H9 (cell line): ENCODE measurements around the gene ZNF33A. TPM values are rescaled to one million over a fixed set of nuclear protein-coding genes. Genes with fewer than 3 reads are reported as not detected.

Source experiments
- DNase-seq: peaks from one replicate; pipeline ENCODE4 v3.0.0-alpha.2; 2017
- H2AFZ ChIP-seq: one replicate; pipeline ENCODE4 v1.6.1; 2013; ENCODE audit warnings: mild to moderate bottlenecking, low read length, control low read depth, moderate library complexity
- H2AK5ac ChIP-seq: 2 replicates; pipeline ENCODE4 v1.6.1; 2013; ENCODE audit warnings: low read length, control low read depth, mixed read lengths; ENCODE audit not compliant: insufficient read length
- H2BK120ac ChIP-seq: one replicate; pipeline ENCODE4 v1.6.1; 2013; ENCODE audit warnings: low read depth, mild to moderate bottlenecking, low read length, control low read depth, inconsistent platforms; ENCODE audit not compliant: poor library complexity, severe bottlenecking
- H2BK12ac ChIP-seq: 2 replicates; pipeline ENCODE4 v1.6.1; 2013; ENCODE audit warnings: low read length, control low read depth, mixed read lengths, low read depth; ENCODE audit not compliant: insufficient read length
- H2BK15ac ChIP-seq: 2 replicates; pipeline ENCODE4 v1.6.1; 2013; ENCODE audit warnings: low read depth, low read length, control low read depth
- H2BK20ac ChIP-seq: one replicate; pipeline ENCODE4 v1.6.1; 2013; ENCODE audit warnings: low read depth, mild to moderate bottlenecking, low read length, control low read depth, inconsistent platforms; ENCODE audit not compliant: poor library complexity, severe bottlenecking
- H2BK5ac ChIP-seq: 2 replicates; pipeline ENCODE4 v1.6.1; 2013; ENCODE audit warnings: low read length, control low read depth, mixed read lengths; ENCODE audit not compliant: insufficient read length
- H3K14ac ChIP-seq: 2 replicates; pipeline ENCODE4 v1.6.1; 2013; ENCODE audit warnings: low read length, control low read depth; ENCODE audit not compliant: insufficient read depth
- H3K18ac ChIP-seq: 2 replicates; pipeline ENCODE4 v1.6.1; 2013; ENCODE audit warnings: low read depth, mild to moderate bottlenecking, mixed read lengths, low read length, control low read depth; ENCODE audit not compliant: insufficient read length
- H3K23ac ChIP-seq: 2 replicates; pipeline ENCODE4 v1.6.1; 2013; ENCODE audit warnings: low read length, control low read depth, mixed read lengths, low read depth; ENCODE audit not compliant: insufficient read length
- H3K23me2 ChIP-seq: 2 replicates; pipeline ENCODE4 v1.6.1; 2013; ENCODE audit warnings: low read depth, mild to moderate bottlenecking, mixed read lengths, low read length, control low read depth; ENCODE audit not compliant: insufficient read length, poor library complexity, severe bottlenecking
- H3K27ac ChIP-seq: 2 replicates; pipeline ENCODE4 v1.5.1; 2013; ENCODE audit warnings: low read length, control low read depth, mixed read lengths, low read depth; ENCODE audit not compliant: insufficient read length
- H3K27me3 ChIP-seq: 2 replicates; pipeline ENCODE4 v1.6.1; 2013; ENCODE audit warnings: low read length, control low read depth, inconsistent platforms; ENCODE audit not compliant: insufficient read depth
- H3K4ac ChIP-seq: 2 replicates; pipeline ENCODE4 v1.6.1; 2013; ENCODE audit warnings: low read depth, mild to moderate bottlenecking, control low read depth, inconsistent platforms, low read length, moderate library complexity
- H3K4me1 ChIP-seq: 2 replicates; pipeline ENCODE4 v1.6.1; 2013; ENCODE audit warnings: low read length, control low read depth, inconsistent platforms; ENCODE audit not compliant: insufficient read depth
- H3K4me2 ChIP-seq: 2 replicates; pipeline ENCODE4 v1.6.1; 2013; ENCODE audit warnings: low read length, control low read depth, mixed read lengths; ENCODE audit not compliant: insufficient read length, insufficient read depth
- H3K56ac ChIP-seq: 2 replicates; pipeline ENCODE4 v1.6.1; 2013; ENCODE audit warnings: low read depth, mild to moderate bottlenecking, mixed read lengths, low read length, control low read depth; ENCODE audit not compliant: insufficient read length
- H3K79me1 ChIP-seq: 2 replicates; pipeline ENCODE4 v1.6.1; 2013; ENCODE audit warnings: low read depth, mild to moderate bottlenecking, moderate library complexity, low read length, control low read depth, inconsistent platforms; ENCODE audit not compliant: insufficient read depth, poor library complexity, severe bottlenecking
- H3K79me2 ChIP-seq: 2 replicates; pipeline ENCODE4 v1.6.1; 2013; ENCODE audit warnings: low read length, control low read depth, inconsistent platforms; ENCODE audit not compliant: insufficient read depth
- H3K9ac ChIP-seq: 2 replicates; pipeline ENCODE4 v1.6.1; 2013; ENCODE audit warnings: low read length, control low read depth, mixed read lengths; ENCODE audit not compliant: insufficient read length; ENCODE audit errors: extremely low read depth
- H3K9me3 ChIP-seq: one replicate; pipeline ENCODE4 v1.6.1; 2013; ENCODE audit warnings: low read depth, low read length, inconsistent platforms; ENCODE audit not compliant: control insufficient read depth
- H3T11ph ChIP-seq: one replicate; pipeline ENCODE4 v1.6.1; 2013; ENCODE audit warnings: mild to moderate bottlenecking, low read length, control low read depth, inconsistent platforms
- H4K20me1 ChIP-seq: one replicate; pipeline ENCODE4 v1.6.1; 2013; ENCODE audit not compliant: control insufficient read depth, insufficient read length, insufficient read depth
- H4K5ac ChIP-seq: 2 replicates; pipeline ENCODE4 v1.6.1; 2013; ENCODE audit warnings: low read depth, mild to moderate bottlenecking, mixed read lengths, low read length, control low read depth; ENCODE audit not compliant: insufficient read length
- H4K8ac ChIP-seq: replicated peaks from 2 replicates; pipeline ENCODE4 v1.6.1; 2013; ENCODE audit warnings: low read length, control low read depth, mixed read lengths, low read depth; ENCODE audit not compliant: insufficient read length
- H4K91ac ChIP-seq: 2 replicates; pipeline ENCODE4 v1.6.1; 2013; ENCODE audit warnings: low read depth, mild to moderate bottlenecking, moderate library complexity, mixed read lengths, low read length, control low read depth; ENCODE audit not compliant: insufficient read length
- H3K27ac Mint-ChIP-seq, 3 experiments: 2 replicates in 2 of 3; 3 replicates in 1 of 3; pipeline ENCODE4 v1.8.0; 2020 to 2021; ENCODE audit warnings: mixed read lengths in 3 of 3, mild to moderate bottlenecking in 1 of 3, moderate library complexity in 1 of 3
- H3K27me3 Mint-ChIP-seq: 2 replicates; pipeline ENCODE4 v1.8.0; 2021; ENCODE audit warnings: low read depth, mild to moderate bottlenecking, moderate library complexity, mixed read lengths
- H3K36me3 Mint-ChIP-seq, 3 experiments: 2 replicates in 2 of 3; 3 replicates in 1 of 3; pipeline ENCODE4 v1.8.0; 2020 to 2021; ENCODE audit warnings: low read depth in 3 of 3, mixed read lengths in 3 of 3; ENCODE audit not compliant: insufficient read depth in 1 of 3
- H3K4me1 Mint-ChIP-seq, 2 experiments: 2 replicates each; pipeline ENCODE4 v1.8.0; 2020; ENCODE audit warnings: mixed read lengths in 2 of 2
- H3K4me3 Mint-ChIP-seq, 2 experiments: 2 replicates in 1 of 2; 3 replicates in 1 of 2; pipeline ENCODE4 v1.8.0; 2020 to 2021; ENCODE audit warnings: mild to moderate bottlenecking in 2 of 2, mixed read lengths in 2 of 2, moderate library complexity in 1 of 2
- H3K9me3 Mint-ChIP-seq, 2 experiments: 2 replicates in 1 of 2; 3 replicates in 1 of 2; pipeline ENCODE4 v1.8.0; 2020; ENCODE audit warnings: mild to moderate bottlenecking in 2 of 2, mixed read lengths in 2 of 2, moderate library complexity in 1 of 2
- CTCF ChIP-seq: fragments of 200-600 bp; sonication (generic); conservative IDR thresholded peaks from 3 replicates; pipeline ENCODE4 v1.8.0; 2021; ENCODE audit warnings: antibody characterized with exemption, mild to moderate bottlenecking
- WGBS: extraction: QIAGEN DNeasy Blood & Tissue Kit; methylation state at CpG from one replicate; pipeline ENCODE4 v1.1.7; 2013; ENCODE audit warnings: missing lambda C conversion rate, low lambda C conversion rate, mixed read lengths; ENCODE audit not compliant: insufficient read length; ENCODE audit errors: extremely low coverage; 5-methylcytosine and 5-hydroxymethylcytosine counted together
- total RNA-seq: library from RNA; stranded (reverse); gene quantifications from 2 replicates; pipeline ENCODE4 v1.2.1, GENCODE V29; 2021

ZNF33A gene
- total RNA-seq, 1 experiment from 2014 or later = 42.7 TPM

GRCh38 chr10:38102880-38103279 lies 92.4 kb downstream of the ZNF33A start:
- Histone ChIP-seq H3K14ac (no peak overlapping the region), H4K5ac (no peak overlapping the region), H3K27me3 (no peaks in the 10 kb centered on the region), H2AFZ (no peak overlapping the region), H2BK120ac (no peak overlapping the region), H3K27ac (no peak overlapping the region), H3K9ac (no peak overlapping the region), H3K56ac (no peak overlapping the region), H3K18ac (no peak overlapping the region), H2AK5ac (no peak overlapping the region), H3K4ac (no peak overlapping the region), H3K9me3 (peaks cover 36% of the 10 kb centered on the region), H2BK20ac (no peak overlapping the region), H2BK5ac (no peak overlapping the region), H4K91ac (no peak overlapping the region), H4K8ac (no peak overlapping the region), H4K20me1 (no peaks in the 10 kb centered on the region), H3T11ph (no peak overlapping the region), H3K4me1 (no peaks in the 10 kb centered on the region), H3K23me2 (no peaks in the 10 kb centered on the region), H2BK12ac (no peak overlapping the region), H3K79me1 (no peaks in the 10 kb centered on the region), H2BK15ac (no peak overlapping the region), H3K4me2 (no peak overlapping the region), H3K79me2 (no peaks in the 10 kb centered on the region), H3K23ac (no peak overlapping the region)
- no peak for DNase-seq
- peaks cover 1% of the 10 kb centered on the region; the same call in 1 of the 2 replicates for H3K27me3 Mint-ChIP-seq
- H3K4me1 Mint-ChIP-seq = no peaks in the 10 kb centered on the region
- H3K27ac Mint-ChIP-seq = no peak overlapping the region
- H3K9me3 Mint-ChIP-seq = peaks cover 85 to 90% of the 10 kb centered on the region in 2 experiments
- no peak overlapping the region for H3K4me3 Mint-ChIP-seq
- WGBS = no CpG with 5 or more reads among the region's 1 CpG
- no peak for TF ChIP-seq CTCF
- peaks cover 84 to 95% (median 89%) of the 10 kb centered on the region in 3 experiments for H3K36me3 Mint-ChIP-seq
